ENCODE data around the gene TELO2.

Gene TELO2

DNA sequence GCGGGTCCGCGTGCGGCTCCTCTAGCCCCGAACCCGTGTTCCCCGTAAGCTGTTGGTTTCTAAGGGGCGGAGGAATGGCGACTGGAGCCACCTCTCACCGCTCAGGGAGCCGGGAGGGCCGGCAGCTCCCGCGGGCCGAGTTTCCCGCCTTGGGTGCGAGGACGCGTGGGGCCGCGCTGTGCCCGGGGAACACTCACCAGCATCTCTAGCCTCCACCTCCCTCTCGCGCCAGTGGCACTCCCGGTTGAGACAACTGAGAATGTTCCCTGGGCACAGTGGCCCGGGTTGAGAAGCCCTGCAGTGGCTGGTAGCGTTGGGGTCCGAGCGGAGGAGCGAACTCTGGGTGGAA is 560 bp downstream of the TELO2 start:
- TF ChIP-seq ISL1 (CRISPR knock-in tag; IDR thresholded peaks at IDR 0.05) (no peak), TOX (CRISPR knock-in tag; IDR thresholded peaks at IDR 0.05; ENCODE audit: borderline replicate concordance) (no peak), PPARA (CRISPR knock-in tag; IDR thresholded peaks at IDR 0.05; ENCODE audit: borderline replicate concordance) (no peak), SNAI2 (CRISPR knock-in tag; IDR thresholded peaks at IDR 0.05) (no peak), CSDC2 (CRISPR knock-in tag; IDR thresholded peaks at IDR 0.05) (no peak), ZNF8 (CRISPR knock-in tag; IDR thresholded peaks at IDR 0.05) (no peak), OSR1 (CRISPR knock-in tag; IDR thresholded peaks at IDR 0.05) (no peak), CREB5 (CRISPR knock-in tag; IDR thresholded peaks at IDR 0.05; ENCODE audit: low read depth) (no peak), ZC3H10 (CRISPR knock-in tag; IDR thresholded peaks at IDR 0.05) (no peak), BACH2 (CRISPR knock-in tag; IDR thresholded peaks at IDR 0.05; ENCODE audit: borderline replicate concordance) (no peak), RARB (CRISPR knock-in tag; IDR thresholded peaks at IDR 0.05) (no peak), ARNTL (CRISPR knock-in tag; IDR thresholded peaks at IDR 0.05; ENCODE audit: borderline replicate concordance, low read depth) (no peak), ZFP3 (CRISPR knock-in tag; IDR thresholded peaks at IDR 0.05) (no peak), TCF4 (CRISPR knock-in tag; IDR thresholded peaks at IDR 0.05; ENCODE audit: borderline replicate concordance) (no peak), ZNF70 (CRISPR knock-in tag; IDR thresholded peaks at IDR 0.05) (no peak), ZFP30 (CRISPR knock-in tag; IDR thresholded peaks at IDR 0.05) (no peak)
- TF ChIP-seq, protein P1, sequence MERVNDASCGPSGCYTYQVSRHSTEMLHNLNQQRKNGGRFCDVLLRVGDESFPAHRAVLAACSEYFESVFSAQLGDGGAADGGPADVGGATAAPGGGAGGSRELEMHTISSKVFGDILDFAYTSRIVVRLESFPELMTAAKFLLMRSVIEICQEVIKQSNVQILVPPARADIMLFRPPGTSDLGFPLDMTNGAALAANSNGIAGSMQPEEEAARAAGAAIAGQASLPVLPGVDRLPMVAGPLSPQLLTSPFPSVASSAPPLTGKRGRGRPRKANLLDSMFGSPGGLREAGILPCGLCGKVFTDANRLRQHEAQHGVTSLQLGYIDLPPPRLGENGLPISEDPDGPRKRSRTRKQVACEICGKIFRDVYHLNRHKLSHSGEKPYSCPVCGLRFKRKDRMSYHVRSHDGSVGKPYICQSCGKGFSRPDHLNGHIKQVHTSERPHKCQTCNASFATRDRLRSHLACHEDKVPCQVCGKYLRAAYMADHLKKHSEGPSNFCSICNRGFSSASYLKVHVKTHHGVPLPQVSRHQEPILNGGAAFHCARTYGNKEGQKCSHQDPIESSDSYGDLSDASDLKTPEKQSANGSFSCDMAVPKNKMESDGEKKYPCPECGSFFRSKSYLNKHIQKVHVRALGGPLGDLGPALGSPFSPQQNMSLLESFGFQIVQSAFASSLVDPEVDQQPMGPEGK (CRISPR knock-in tag; IDR thresholded peaks at IDR 0.05; ENCODE audit: borderline replicate concordance) = no peak
- TF ChIP-seq, protein P2, sequence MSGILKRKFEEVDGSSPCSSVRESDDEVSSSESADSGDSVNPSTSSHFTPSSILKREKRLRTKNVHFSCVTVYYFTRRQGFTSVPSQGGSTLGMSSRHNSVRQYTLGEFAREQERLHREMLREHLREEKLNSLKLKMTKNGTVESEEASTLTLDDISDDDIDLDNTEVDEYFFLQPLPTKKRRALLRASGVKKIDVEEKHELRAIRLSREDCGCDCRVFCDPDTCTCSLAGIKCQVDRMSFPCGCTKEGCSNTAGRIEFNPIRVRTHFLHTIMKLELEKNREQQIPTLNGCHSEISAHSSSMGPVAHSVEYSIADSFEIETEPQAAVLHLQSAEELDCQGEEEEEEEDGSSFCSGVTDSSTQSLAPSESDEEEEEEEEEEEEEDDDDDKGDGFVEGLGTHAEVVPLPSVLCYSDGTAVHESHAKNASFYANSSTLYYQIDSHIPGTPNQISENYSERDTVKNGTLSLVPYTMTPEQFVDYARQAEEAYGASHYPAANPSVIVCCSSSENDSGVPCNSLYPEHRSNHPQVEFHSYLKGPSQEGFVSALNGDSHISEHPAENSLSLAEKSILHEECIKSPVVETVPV (CRISPR knock-in tag; IDR thresholded peaks at IDR 0.05) = no peak
- TF ChIP-seq, protein P3, sequence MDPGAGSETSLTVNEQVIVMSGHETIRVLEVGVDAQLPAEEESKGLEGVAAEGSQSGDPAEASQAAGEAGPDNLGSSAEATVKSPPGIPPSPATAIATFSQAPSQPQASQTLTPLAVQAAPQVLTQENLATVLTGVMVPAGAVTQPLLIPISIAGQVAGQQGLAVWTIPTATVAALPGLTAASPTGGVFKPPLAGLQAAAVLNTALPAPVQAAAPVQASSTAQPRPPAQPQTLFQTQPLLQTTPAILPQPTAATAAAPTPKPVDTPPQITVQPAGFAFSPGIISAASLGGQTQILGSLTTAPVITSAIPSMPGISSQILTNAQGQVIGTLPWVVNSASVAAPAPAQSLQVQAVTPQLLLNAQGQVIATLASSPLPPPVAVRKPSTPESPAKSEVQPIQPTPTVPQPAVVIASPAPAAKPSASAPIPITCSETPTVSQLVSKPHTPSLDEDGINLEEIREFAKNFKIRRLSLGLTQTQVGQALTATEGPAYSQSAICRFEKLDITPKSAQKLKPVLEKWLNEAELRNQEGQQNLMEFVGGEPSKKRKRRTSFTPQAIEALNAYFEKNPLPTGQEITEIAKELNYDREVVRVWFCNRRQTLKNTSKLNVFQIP (CRISPR knock-in tag; IDR thresholded peaks at IDR 0.05; ENCODE audit: borderline replicate concordance, low read depth) = no peak
- TF ChIP-seq, protein P4, sequence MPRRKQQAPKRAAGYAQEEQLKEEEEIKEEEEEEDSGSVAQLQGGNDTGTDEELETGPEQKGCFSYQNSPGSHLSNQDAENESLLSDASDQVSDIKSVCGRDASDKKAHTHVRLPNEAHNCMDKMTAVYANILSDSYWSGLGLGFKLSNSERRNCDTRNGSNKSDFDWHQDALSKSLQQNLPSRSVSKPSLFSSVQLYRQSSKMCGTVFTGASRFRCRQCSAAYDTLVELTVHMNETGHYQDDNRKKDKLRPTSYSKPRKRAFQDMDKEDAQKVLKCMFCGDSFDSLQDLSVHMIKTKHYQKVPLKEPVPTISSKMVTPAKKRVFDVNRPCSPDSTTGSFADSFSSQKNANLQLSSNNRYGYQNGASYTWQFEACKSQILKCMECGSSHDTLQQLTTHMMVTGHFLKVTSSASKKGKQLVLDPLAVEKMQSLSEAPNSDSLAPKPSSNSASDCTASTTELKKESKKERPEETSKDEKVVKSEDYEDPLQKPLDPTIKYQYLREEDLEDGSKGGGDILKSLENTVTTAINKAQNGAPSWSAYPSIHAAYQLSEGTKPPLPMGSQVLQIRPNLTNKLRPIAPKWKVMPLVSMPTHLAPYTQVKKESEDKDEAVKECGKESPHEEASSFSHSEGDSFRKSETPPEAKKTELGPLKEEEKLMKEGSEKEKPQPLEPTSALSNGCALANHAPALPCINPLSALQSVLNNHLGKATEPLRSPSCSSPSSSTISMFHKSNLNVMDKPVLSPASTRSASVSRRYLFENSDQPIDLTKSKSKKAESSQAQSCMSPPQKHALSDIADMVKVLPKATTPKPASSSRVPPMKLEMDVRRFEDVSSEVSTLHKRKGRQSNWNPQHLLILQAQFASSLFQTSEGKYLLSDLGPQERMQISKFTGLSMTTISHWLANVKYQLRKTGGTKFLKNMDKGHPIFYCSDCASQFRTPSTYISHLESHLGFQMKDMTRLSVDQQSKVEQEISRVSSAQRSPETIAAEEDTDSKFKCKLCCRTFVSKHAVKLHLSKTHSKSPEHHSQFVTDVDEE (CRISPR knock-in tag; IDR thresholded peaks at IDR 0.05) = no peak

GRCh38 chr16:1494129-1494640 is 1.0 kb downstream of the TELO2 start:
- TF ChIP-seq ZFP30 (CRISPR knock-in tag; IDR thresholded peaks at IDR 0.05) (no peak), ZNF8 (CRISPR knock-in tag; IDR thresholded peaks at IDR 0.05) (no peak), ZFP3 (CRISPR knock-in tag; IDR thresholded peaks at IDR 0.05) (no peak), CSDC2 (CRISPR knock-in tag; IDR thresholded peaks at IDR 0.05) (no peak), TOX (CRISPR knock-in tag; IDR thresholded peaks at IDR 0.05; ENCODE audit: borderline replicate concordance) (no peak), RARB (CRISPR knock-in tag; IDR thresholded peaks at IDR 0.05) (no peak), GLIS3 (CRISPR knock-in tag; IDR thresholded peaks at IDR 0.05) (no peak), ARNTL (CRISPR knock-in tag; IDR thresholded peaks at IDR 0.05; ENCODE audit: borderline replicate concordance, low read depth) (no peak), BACH2 (CRISPR knock-in tag; IDR thresholded peaks at IDR 0.05; ENCODE audit: borderline replicate concordance) (no peak), ZNF70 (CRISPR knock-in tag; IDR thresholded peaks at IDR 0.05) (no peak)
- TF ChIP-seq, protein P3 (CRISPR knock-in tag; IDR thresholded peaks at IDR 0.05; ENCODE audit: borderline replicate concordance, low read depth) = no peak
- peak; percentile 89 for ATAC-seq

More for the DNA sequence above, 560 bp downstream of the TELO2 start:
- ATAC-seq = peak; percentile 56
